HEK293T (cell line): ENCODE results near the gene TEK.

Experiments used
- BHLHE40 ChIP-seq: fragments of 450-650 bp; IDR thresholded peaks from 2 replicates; pipeline ENCODE4 v1.6.1; 2016; ENCODE audit warnings: mild to moderate bottlenecking, moderate library complexity, borderline replicate concordance
- ELF4 ChIP-seq: fragments of 450-650 bp; IDR thresholded peaks from 2 replicates; pipeline ENCODE4 v1.6.1; 2017; ENCODE audit warnings: antibody characterized with exemption
- FOXA1 ChIP-seq: fragments of 450-650 bp; IDR thresholded peaks from 2 replicates; pipeline ENCODE4 v1.6.1; 2016; ENCODE audit warnings: mild to moderate bottlenecking
- FOXK2 ChIP-seq: fragments of 450-650 bp; IDR thresholded peaks from 2 replicates; pipeline ENCODE4 v1.6.1; 2016; ENCODE audit warnings: mild to moderate bottlenecking
- HDGF ChIP-seq: fragments of 450-650 bp; IDR thresholded peaks from 2 replicates; pipeline ENCODE4 v1.6.1; 2017; ENCODE audit warnings: antibody characterized with exemption, borderline replicate concordance
- L3MBTL2 ChIP-seq: fragments of 450-650 bp; conservative IDR thresholded peaks from 2 replicates; pipeline ENCODE4 v1.6.1; 2016; ENCODE audit warnings: mild to moderate bottlenecking
- NFRKB ChIP-seq: fragments of 450-650 bp; IDR thresholded peaks from 2 replicates; pipeline ENCODE4 v1.6.1; 2016; ENCODE audit warnings: mild to moderate bottlenecking, moderate library complexity
- PKNOX1 ChIP-seq: fragments of 450-650 bp; IDR thresholded peaks from 2 replicates; pipeline ENCODE4 v1.6.1; 2016
- SP1 ChIP-seq: fragments of 450-650 bp; IDR thresholded peaks from 2 replicates; pipeline ENCODE4 v1.6.1; 2017
- TARDBP ChIP-seq: fragments of 450-650 bp; IDR thresholded peaks from 2 replicates; pipeline ENCODE4 v1.6.1; 2016
- ZNF384 ChIP-seq: fragments of 450-650 bp; IDR thresholded peaks from 2 replicates; pipeline ENCODE4 v1.6.1; 2016

- TF ChIP-seq SP1, result no peak
- TF ChIP-seq HDGF, result no peak
- no peak for TF ChIP-seq TARDBP
- TF ChIP-seq L3MBTL2, result no peak
- TF ChIP-seq NFRKB, result no peak
- no peak for TF ChIP-seq BHLHE40
- no peak for TF ChIP-seq ELF4
- no peak for TF ChIP-seq FOXK2
- no peak for TF ChIP-seq PKNOX1
- no peak for TF ChIP-seq FOXA1
- no peak for TF ChIP-seq ZNF384
These were observed 80.4 kb downstream of the TEK start for GRCh38 chr9:27189426-27189825.
